PC-9 (cell line): Measurements from ENCODE around the gene TAF4.
"Not testable (repeated sequence)": the region's sequence is repeated elsewhere in the genome, so short reads cannot be mapped to it uniquely, and the experiment has no call there.

ENCODE experiments used
- CTCF ChIP-seq: fragments of 200-600 bp; sonication (generic); conservative IDR thresholded peaks from 2 replicates; pipeline ENCODE4 v1.6.1; 2017; ENCODE audit warnings: mixed run types, antibody characterized with exemption, mild to moderate bottlenecking, moderate library complexity
- EZH2 ChIP-seq: fragments of 200-600 bp; sonication (generic); IDR thresholded peaks from 2 replicates; pipeline ENCODE4 v1.8.0; 2017; ENCODE audit warnings: antibody characterized with exemption, low read depth

GRCh38 chr20:62071669-62072430, 6.2 kb upstream of the TAF4 start:
- TF ChIP-seq EZH2, CTCF: not testable (repeated sequence)
